ENCODE results near the gene RNF152. TPM values are rescaled to one million over a fixed set of nuclear protein-coding genes. Genes with fewer than 3 reads are reported as not detected.

Gene RNF152
- total RNA-seq, 1 experiment from 2014 or later: 2.3 TPM

DNA sequence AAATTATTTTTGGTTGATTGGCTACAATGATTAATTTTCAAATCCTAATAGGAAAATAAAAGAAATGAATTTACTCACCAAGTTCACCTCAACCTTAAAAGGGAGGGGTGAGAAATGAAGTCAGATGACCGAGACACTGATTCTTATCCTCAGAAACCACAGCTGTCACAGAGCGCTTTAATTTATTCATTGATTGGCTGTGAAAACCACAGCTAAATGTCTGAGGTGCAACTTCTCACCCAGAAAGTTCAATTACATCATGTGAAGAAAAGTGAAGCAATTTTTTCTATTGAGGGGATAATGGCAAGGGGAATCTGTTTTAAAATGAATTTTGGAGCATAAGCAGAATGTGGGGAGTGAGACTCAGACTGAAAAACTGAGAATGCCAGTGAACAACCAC, 128.4 kb downstream of the RNF152 start:
- peaks cover 11 to 13% of the 10 kb centered on the region in 2 experiments for H3K4me1 Mint-ChIP-seq
- Histone ChIP-seq H4K8ac (replicated peaks; ENCODE audit: insufficient read length, low read depth, low read length) (no peak overlapping the region), H3K27me3 (ENCODE audit: insufficient read depth, low read length) (no peaks in the 10 kb centered on the region), H2BK15ac (ENCODE audit: low read depth, low read length) (no peak overlapping the region), H3K23me2 (ENCODE audit: insufficient read length, low read depth, low read length, poor library complexity, severe bottlenecking) (no peaks in the 10 kb centered on the region), H4K91ac (ENCODE audit: insufficient read length, low read depth, low read length) (no peak overlapping the region), H3K27ac (ENCODE audit: insufficient read length, low read depth, low read length) (no peak overlapping the region), H2BK5ac (ENCODE audit: insufficient read length, low read length) (no peak overlapping the region), H4K20me1 (ENCODE audit: control insufficient read depth, insufficient read depth, insufficient read length) (no peaks in the 10 kb centered on the region), H3K9ac (ENCODE audit: extremely low read depth, insufficient read length, low read length) (no peak overlapping the region), H3K14ac (ENCODE audit: insufficient read depth, low read length) (no peak overlapping the region), H2BK120ac (ENCODE audit: low read depth, low read length, poor library complexity, severe bottlenecking) (no peak overlapping the region), H3K4ac (ENCODE audit: low read depth, low read length) (no peak overlapping the region), H2BK12ac (ENCODE audit: insufficient read length, low read depth, low read length) (no peak overlapping the region), H3K4me2 (ENCODE audit: insufficient read depth, insufficient read length, low read length) (no peak overlapping the region), H3K4me1 (ENCODE audit: insufficient read depth, low read length) (no peaks in the 10 kb centered on the region), H4K5ac (ENCODE audit: insufficient read length, low read depth, low read length) (no peak overlapping the region), H3K79me1 (ENCODE audit: insufficient read depth, low read depth, low read length, poor library complexity, severe bottlenecking) (no peaks in the 10 kb centered on the region), H2AK5ac (ENCODE audit: insufficient read length, low read length) (no peak overlapping the region), H3K79me2 (ENCODE audit: insufficient read depth, low read length) (no peaks in the 10 kb centered on the region), H3K23ac (ENCODE audit: insufficient read length, low read depth, low read length) (no peak overlapping the region), H3K9me3 (ENCODE audit: control insufficient read depth, low read depth, low read length) (no peaks in the 10 kb centered on the region), H2BK20ac (ENCODE audit: low read depth, low read length, poor library complexity, severe bottlenecking) (no peak overlapping the region), H2AFZ (ENCODE audit: low read length) (no peak overlapping the region), H3K18ac (ENCODE audit: insufficient read length, low read depth, low read length) (no peak overlapping the region), H3T11ph (ENCODE audit: low read length) (no peak overlapping the region), H3K56ac (ENCODE audit: insufficient read length, low read depth, low read length) (no peak overlapping the region)
- DNase-seq: no peak
- no peak overlapping the region for H3K27ac Mint-ChIP-seq
- H3K36me3 Mint-ChIP-seq (ENCODE audit: insufficient read depth in 1 of 3, low read depth in 3 of 3): no peaks in the 10 kb centered on the region
- TF ChIP-seq, protein P1, sequence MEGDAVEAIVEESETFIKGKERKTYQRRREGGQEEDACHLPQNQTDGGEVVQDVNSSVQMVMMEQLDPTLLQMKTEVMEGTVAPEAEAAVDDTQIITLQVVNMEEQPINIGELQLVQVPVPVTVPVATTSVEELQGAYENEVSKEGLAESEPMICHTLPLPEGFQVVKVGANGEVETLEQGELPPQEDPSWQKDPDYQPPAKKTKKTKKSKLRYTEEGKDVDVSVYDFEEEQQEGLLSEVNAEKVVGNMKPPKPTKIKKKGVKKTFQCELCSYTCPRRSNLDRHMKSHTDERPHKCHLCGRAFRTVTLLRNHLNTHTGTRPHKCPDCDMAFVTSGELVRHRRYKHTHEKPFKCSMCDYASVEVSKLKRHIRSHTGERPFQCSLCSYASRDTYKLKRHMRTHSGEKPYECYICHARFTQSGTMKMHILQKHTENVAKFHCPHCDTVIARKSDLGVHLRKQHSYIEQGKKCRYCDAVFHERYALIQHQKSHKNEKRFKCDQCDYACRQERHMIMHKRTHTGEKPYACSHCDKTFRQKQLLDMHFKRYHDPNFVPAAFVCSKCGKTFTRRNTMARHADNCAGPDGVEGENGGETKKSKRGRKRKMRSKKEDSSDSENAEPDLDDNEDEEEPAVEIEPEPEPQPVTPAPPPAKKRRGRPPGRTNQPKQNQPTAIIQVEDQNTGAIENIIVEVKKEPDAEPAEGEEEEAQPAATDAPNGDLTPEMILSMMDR (conservative IDR thresholded peaks at IDR 0.05): no peak
- H3K9me3 Mint-ChIP-seq: no peaks in the 10 kb centered on the region
- WGBS (ENCODE audit: extremely low coverage, insufficient read length, low lambda C conversion rate): no CpG with 5 or more reads among the region's 2 CpGs
- peaks cover 2% of the 10 kb centered on the region; the same call in 1 of the 2 replicates for H3K27me3 Mint-ChIP-seq (ENCODE audit: low read depth)
- H3K4me3 Mint-ChIP-seq: no peak overlapping the region
